HCT116 (cell line): ENCODE results near the gene GASK1A. TPM values are rescaled to one million over a fixed set of nuclear protein-coding genes. Genes with fewer than 3 reads are reported as not detected.

Experiments used
- ATAC-seq: fragments of 200-7000 bp; cut with Tn5 transposase; 2 replicates; pipeline ENCODE4 v1.9.1; 2020; ENCODE audit warnings: mild to moderate bottlenecking, moderate library complexity
- BruUV-seq: library from RNA; stranded (reverse); fragments of 400-500 nt; replicated peaks from 2 replicates; lab custom pipeline; 2021; lab: Mats Ljungman, UMichigan
- CTCF ChIA-PET: fragments of 300-600 bp; sonication (Branson Sonifier 250); formaldehyde crosslinking; loops from one replicate; lab custom pipeline; 2021; ENCODE audit warnings: antibody characterized with exemption; lab: Charles Lee
- POLR2A ChIA-PET: fragments of 300-600, 350-600 bp; sonication (Branson Sonifier 250); formaldehyde crosslinking; loops from one replicate; lab custom pipeline; 2021; ENCODE audit warnings: antibody characterized with exemption; lab: Charles Lee
- RAD21 ChIA-PET, 2 experiments: fragments of 300-600 bp; sonication (Branson Sonifier 250); formaldehyde crosslinking; loops; one replicate each; lab custom pipeline; 2023; ENCODE audit warnings: low total read pairs in 2 of 2; ENCODE audit not compliant: uncharacterized antibody in 2 of 2, unreplicated experiment in 2 of 2, low non-redundant PET in 1 of 2; lab: Charles Lee
- DNase-seq: peaks from one replicate; pipeline ENCODE4 v3.0.0-alpha.2; 2010; ENCODE audit warnings: low read depth, low spot score
- H2AFZ ChIP-seq: fragments of 200-600 bp; shearing (Covaris generic), sonication (generic); 2 replicates; pipeline ENCODE4 v1.6.1; 2017; ENCODE audit warnings: low read depth, mixed run types, mixed read lengths, antibody characterized with exemption, low read length; ENCODE audit not compliant: poor library complexity, severe bottlenecking
- H3K27ac ChIP-seq: 2 replicates; pipeline ENCODE4 v1.5.1; 2012; ENCODE audit warnings: low read depth, low read length
- H3K27me3 ChIP-seq: fragments of 200-600 bp; sonication (generic); 2 replicates; pipeline ENCODE4 v1.6.1; 2016; ENCODE audit warnings: mixed run types, low read length, mixed read lengths; ENCODE audit not compliant: insufficient read depth
- H3K36me3 ChIP-seq, 2 experiments: fragments of 200-500 bp in 1 of 2; fragments of 200-600 bp in 1 of 2; sonication (Bioruptor generic) in 1 of 2; sonication (generic) in 1 of 2; 2 replicates each; pipeline versions ENCODE4 v1.5.1 to v1.6.1; 2014 to 2016; ENCODE audit warnings: low read length in 2 of 2, inconsistent platforms in 1 of 2, mixed read lengths in 1 of 2, mixed run types in 1 of 2; ENCODE audit not compliant: insufficient read depth in 2 of 2, control insufficient read depth in 1 of 2
- H3K4me1 ChIP-seq, 2 experiments: fragments of 200-600 bp in 1 of 2; sonication (generic) in 1 of 2; 2 replicates each; pipeline versions ENCODE4 v1.5.1 to v1.6.1; 2012 to 2017; ENCODE audit warnings: low read length in 2 of 2, inconsistent platforms in 1 of 2, mild to moderate bottlenecking in 1 of 2, mixed read lengths in 1 of 2, mixed run types in 1 of 2, moderate library complexity in 1 of 2; ENCODE audit not compliant: insufficient read depth in 2 of 2, control insufficient read depth in 1 of 2
- H3K4me2 ChIP-seq: fragments of 200-600 bp; sonication (generic); 2 replicates; pipeline ENCODE4 v1.6.1; 2017; ENCODE audit warnings: mixed run types, low read length, mixed read lengths
- H3K4me3 ChIP-seq, 2 experiments: fragments of 200-600 bp in 1 of 2; sonication (generic) in 1 of 2; replicated peaks in 1 of 2; 2 replicates each; pipeline ENCODE4 v1.5.1; 2011 to 2016; ENCODE audit warnings: low read length in 2 of 2, control low read depth in 1 of 2, low read depth in 1 of 2, mild to moderate bottlenecking in 1 of 2, mixed read lengths in 1 of 2, mixed run types in 1 of 2
- H3K79me2 ChIP-seq: fragments of 200-600 bp; sonication (generic); 2 replicates; pipeline ENCODE4 v1.6.1; 2017; ENCODE audit warnings: mild to moderate bottlenecking, mixed run types, low read length, moderate library complexity, mixed read lengths; ENCODE audit not compliant: insufficient read depth
- H3K9ac ChIP-seq: fragments of 200-600 bp; sonication (generic); 2 replicates; pipeline ENCODE4 v1.6.1; 2016; ENCODE audit warnings: low read length, mixed read lengths
- H3K9me2 ChIP-seq: fragments of 200-600 bp; sonication (generic), shearing (Covaris generic); 2 replicates; pipeline ENCODE4 v1.6.1; 2017; ENCODE audit warnings: mixed run types, mild to moderate bottlenecking, moderate library complexity; ENCODE audit not compliant: insufficient read depth
- H3K9me3 ChIP-seq, 2 experiments: fragments of 200-500 bp in 1 of 2; fragments of 200-600 bp in 1 of 2; sonication (Bioruptor generic) in 1 of 2; sonication (generic) in 1 of 2; 2 replicates each; pipeline ENCODE4 v1.6.1; 2014 to 2017; ENCODE audit warnings: low read length in 2 of 2, mixed read lengths in 2 of 2, inconsistent platforms in 1 of 2, low read depth in 1 of 2, mild to moderate bottlenecking in 1 of 2, mixed run types in 1 of 2, moderate library complexity in 1 of 2; ENCODE audit not compliant: control insufficient read depth in 1 of 2, insufficient read depth in 1 of 2
- H4K20me1 ChIP-seq: fragments of 200-600 bp; sonication (generic), shearing (Covaris generic); 2 replicates; pipeline ENCODE4 v1.6.1; 2017; ENCODE audit warnings: mixed run types, mild to moderate bottlenecking, moderate library complexity; ENCODE audit not compliant: insufficient read depth
- EGR1 ChIP-seq: IDR thresholded peaks from 2 replicates; pipeline ENCODE4 v1.6.1; 2012; ENCODE audit warnings: low read depth
- ELF1 ChIP-seq: IDR thresholded peaks from 2 replicates; pipeline ENCODE4 v1.6.1; 2012; ENCODE audit warnings: low read depth, borderline replicate concordance
- JUND ChIP-seq: IDR thresholded peaks from 2 replicates; pipeline ENCODE4 v1.6.1; 2012
- ZFX ChIP-seq: fragments of 450-650 bp; IDR thresholded peaks from 2 replicates; pipeline ENCODE4 v1.6.1; 2017
- intact Hi-C: fragments of 100-400 bp; cut with micrococcal nuclease; formaldehyde crosslinking; loops from 2 replicates; pipeline ENCODE4 v1.10.0; 2022
- total RNA-seq: library from RNA; stranded (reverse); gene quantifications from one replicate; pipeline ENCODE4 v1.2.1, GENCODE V29; 2021; ENCODE audit not compliant: unreplicated experiment
- TF ChIP-seq, protein P1 (sequence below): IDR thresholded peaks from 2 replicates; pipeline ENCODE4 v1.6.1; 2011; ENCODE audit warnings: mild to moderate bottlenecking, low read length, moderate library complexity; ENCODE audit not compliant: insufficient replicate concordance; ENCODE audit errors: extremely low read depth

Gene GASK1A
- total RNA-seq, 1 experiment from 2014 or later, result 1.0 TPM

DNA sequence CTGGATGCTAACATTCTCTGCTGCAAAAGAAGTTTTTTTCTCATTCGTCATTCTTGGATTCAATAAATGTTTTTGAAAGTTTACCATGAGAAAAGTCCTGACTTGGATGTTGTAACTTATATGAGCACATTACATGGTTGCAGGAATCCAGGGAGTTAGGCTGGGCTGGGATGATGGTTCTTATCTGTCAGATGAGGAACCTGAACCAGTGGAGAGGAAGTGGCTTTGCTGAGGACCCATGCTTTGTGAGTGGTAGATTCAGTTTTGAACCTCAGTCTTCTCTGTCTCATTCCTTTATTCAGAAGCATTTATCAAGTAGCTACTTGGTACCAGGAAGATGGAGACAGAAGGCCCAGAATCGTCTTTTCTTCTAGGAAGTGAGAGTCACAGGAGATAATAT lies 3.7 kb upstream of the GASK1A start:
- no peaks in the 10 kb centered on the region for H3K9me2 ChIP-seq
- no peak overlapping the region for H3K9ac ChIP-seq
- no peak overlapping the region for H3K4me2 ChIP-seq
- no peak for DNase-seq
- BruUV-seq, result no TSS peak
- H4K20me1 ChIP-seq, result no peaks in the 10 kb centered on the region
- ChIA-PET CTCF (no interaction called here), RAD21 (no interaction called here), POLR2A (no interaction called here)
- H2AFZ ChIP-seq, result no peak overlapping the region
- TF ChIP-seq JUND, result no peak
- no peak overlapping the region for H3K27ac ChIP-seq
- no peaks in the 10 kb centered on the region for H3K27me3 ChIP-seq
- H3K4me3 ChIP-seq, result no peak overlapping the region
- no peaks in the 10 kb centered on the region for H3K79me2 ChIP-seq
- peaks cover 0 to 12% of the 10 kb centered on the region in 2 experiments; a peak in 1 of 4 replicates for H3K4me1 ChIP-seq
- H3K36me3 ChIP-seq, result no peaks in the 10 kb centered on the region
- intact Hi-C loops, result no loop called here
- peaks cover 4 to 6% of the 10 kb centered on the region in 2 experiments; a peak in 2 of 4 replicates for H3K9me3 ChIP-seq
- no peak for ATAC-seq

DNA sequence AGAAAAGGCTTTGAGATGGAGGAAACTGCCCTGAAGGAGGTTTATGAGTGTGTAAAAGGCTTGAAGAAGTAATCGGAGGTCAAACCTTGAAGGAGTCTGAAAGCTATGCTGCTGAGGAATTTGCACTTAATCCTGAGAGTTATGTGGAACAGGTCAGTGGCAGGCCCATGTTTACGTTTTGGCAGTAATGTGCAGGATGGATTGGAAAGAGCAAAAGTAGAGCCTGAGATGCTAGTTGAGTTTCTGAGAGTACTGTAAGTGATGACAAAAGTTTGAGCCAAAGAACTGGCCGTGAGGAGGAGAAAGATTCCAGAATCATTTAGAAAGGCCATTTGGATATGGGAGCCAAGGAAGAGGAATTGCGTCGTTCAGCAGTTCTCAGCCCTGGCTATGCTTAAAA lies 3.2 kb upstream of the GASK1A start:
- ATAC-seq, result no peak
- intact Hi-C loops, result no loop called here
- TF ChIP-seq ZFX, result no peak
- Histone ChIP-seq H3K36me3 (no peaks in the 10 kb centered on the region), H3K79me2 (no peaks in the 10 kb centered on the region), H3K9me3 (peaks cover 4 to 6% of the 10 kb centered on the region in 2 experiments; a peak in 2 of 4 replicates), H2AFZ (no peak overlapping the region), H4K20me1 (no peaks in the 10 kb centered on the region), H3K4me2 (no peak overlapping the region), H3K4me1 (peaks cover 0 to 12% of the 10 kb centered on the region in 2 experiments; a peak in 1 of 4 replicates), H3K27ac (no peak overlapping the region), H3K9ac (no peak overlapping the region), H3K4me3 (no peak overlapping the region), H3K9me2 (no peaks in the 10 kb centered on the region), H3K27me3 (no peaks in the 10 kb centered on the region)
- no peak for DNase-seq
- CTCF ChIA-PET, result interaction anchor here (1.0 kb wide), 1 partner anchor 14 kb away, joined by 4 read pairs; no protein-coding TSS in a partner anchor
- no TSS peak for BruUV-seq
- POLR2A ChIA-PET, result no interaction called here
- RAD21 ChIA-PET, result no interaction called here

DNA sequence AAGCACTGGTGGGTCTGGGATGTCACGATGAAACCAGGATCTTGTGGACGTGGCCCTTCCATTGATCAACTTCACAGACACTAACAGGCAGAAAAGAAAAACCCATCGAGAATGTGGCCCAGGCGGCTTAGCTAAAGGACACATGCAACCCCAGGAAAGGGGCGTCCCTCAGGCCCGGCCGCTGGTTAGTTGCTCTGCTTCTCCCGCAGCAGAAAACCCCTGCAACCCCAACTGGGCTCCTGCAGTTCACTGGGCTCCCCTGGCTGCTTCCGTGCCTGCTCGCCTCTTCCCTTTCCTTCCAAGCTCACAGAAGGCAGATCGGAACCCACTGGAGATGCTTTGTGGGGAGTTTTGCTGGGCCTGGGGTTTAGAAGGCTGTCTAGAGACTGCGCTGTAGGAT lies 1.1 kb downstream of the GASK1A start:
- no peaks in the 10 kb centered on the region for H3K36me3 ChIP-seq
- ChIA-PET RAD21 (no interaction called here), CTCF (interaction anchor here (2.2 kb wide), 1 partner anchor 19 kb away, joined by 12 read pairs; no protein-coding TSS in a partner anchor), POLR2A (no interaction called here)
- no peaks in the 10 kb centered on the region for H4K20me1 ChIP-seq
- H2AFZ ChIP-seq, result peak overlapping the region; percentile 61
- ATAC-seq (no peak), DNase-seq (no peak)
- BruUV-seq, result no TSS peak
- H3K4me2 ChIP-seq, result peak overlapping the region; percentile 81
- peaks cover 0 to 12% of the 10 kb centered on the region in 2 experiments; a peak in 1 of 4 replicates for H3K4me1 ChIP-seq
- no peak overlapping the region; a peak in 1 of 4 replicates for H3K4me3 ChIP-seq
- H3K79me2 ChIP-seq, result no peaks in the 10 kb centered on the region
- H3K9me3 ChIP-seq, result no peaks in the 10 kb centered on the region
- intact Hi-C loops, result no loop called here
- no peaks in the 10 kb centered on the region for H3K9me2 ChIP-seq
- TF ChIP-seq JUND (no peak), ELF1 (no peak), EGR1 (no peak)
- TF ChIP-seq, protein P1, sequence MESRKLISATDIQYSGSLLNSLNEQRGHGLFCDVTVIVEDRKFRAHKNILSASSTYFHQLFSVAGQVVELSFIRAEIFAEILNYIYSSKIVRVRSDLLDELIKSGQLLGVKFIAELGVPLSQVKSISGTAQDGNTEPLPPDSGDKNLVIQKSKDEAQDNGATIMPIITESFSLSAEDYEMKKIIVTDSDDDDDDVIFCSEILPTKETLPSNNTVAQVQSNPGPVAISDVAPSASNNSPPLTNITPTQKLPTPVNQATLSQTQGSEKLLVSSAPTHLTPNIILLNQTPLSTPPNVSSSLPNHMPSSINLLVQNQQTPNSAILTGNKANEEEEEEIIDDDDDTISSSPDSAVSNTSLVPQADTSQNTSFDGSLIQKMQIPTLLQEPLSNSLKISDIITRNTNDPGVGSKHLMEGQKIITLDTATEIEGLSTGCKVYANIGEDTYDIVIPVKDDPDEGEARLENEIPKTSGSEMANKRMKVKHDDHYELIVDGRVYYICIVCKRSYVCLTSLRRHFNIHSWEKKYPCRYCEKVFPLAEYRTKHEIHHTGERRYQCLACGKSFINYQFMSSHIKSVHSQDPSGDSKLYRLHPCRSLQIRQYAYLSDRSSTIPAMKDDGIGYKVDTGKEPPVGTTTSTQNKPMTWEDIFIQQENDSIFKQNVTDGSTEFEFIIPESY, result no peak
- no peak overlapping the region for H3K9ac ChIP-seq
- H3K27ac ChIP-seq, result no peak overlapping the region
- no peaks in the 10 kb centered on the region for H3K27me3 ChIP-seq
